ENCODE results near the gene LGR6.

LGR6 gene

DNA sequence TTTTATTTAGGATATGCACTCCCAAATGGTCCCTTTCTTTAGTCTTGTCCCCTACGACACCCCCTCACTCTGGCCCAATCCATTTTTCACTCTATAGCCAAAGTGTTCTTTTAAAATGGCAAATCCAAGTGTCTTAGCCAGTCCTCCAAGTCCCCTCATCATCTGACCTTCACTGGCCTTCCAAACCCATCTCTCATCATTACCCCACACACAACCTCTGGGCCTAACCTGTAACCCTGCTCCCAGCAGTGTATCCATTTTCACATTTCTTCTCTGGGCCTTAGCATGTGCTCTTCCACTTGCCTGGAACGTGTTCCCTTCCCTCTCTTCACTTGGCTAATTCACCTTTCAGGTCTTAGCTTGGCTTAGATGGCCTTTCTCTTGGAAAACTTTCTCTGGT is 42.6 kb upstream of the LGR6 start:
- no CpG with 5 or more reads among the region's 2 CpGs for WGBS (ENCODE audit: insufficient coverage, insufficient read length)
- Histone ChIP-seq H3K27me3 (ENCODE audit: control insufficient read depth, insufficient read depth, low read length) (no peaks in the 10 kb centered on the region), H3K27ac (ENCODE audit: low read length) (no peak overlapping the region)

DNA sequence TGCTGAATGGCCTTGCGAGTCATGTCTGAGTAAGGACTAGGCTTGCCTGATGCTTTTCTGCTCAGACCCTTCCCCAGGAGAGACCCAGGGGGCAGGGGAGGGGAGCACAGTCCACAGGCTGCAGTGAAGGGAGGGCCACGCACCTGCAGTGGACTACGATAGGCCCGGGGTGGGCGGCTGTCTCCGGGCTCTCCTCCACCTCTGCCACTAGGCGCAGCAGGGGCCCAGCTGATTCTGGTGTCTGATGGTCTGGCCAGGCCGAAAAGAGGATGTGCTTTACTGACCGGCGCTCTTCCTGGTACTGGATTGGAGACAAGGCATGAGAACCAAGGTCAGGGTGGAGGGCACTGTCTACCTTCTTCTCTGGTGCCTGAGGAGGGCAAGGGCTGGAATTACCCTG is 41.2 kb upstream of the LGR6 start:
- no peak overlapping the region for H3K27ac ChIP-seq (ENCODE audit: low read length)
- no CpG with 5 or more reads among the region's 10 CpGs for WGBS (ENCODE audit: insufficient coverage, insufficient read length)
- peaks cover 4% of the 10 kb centered on the region; the same call in 1 of the 2 replicates for H3K4me1 ChIP-seq (ENCODE audit: control insufficient read depth, insufficient read depth, low read length)
- H3K9me3 ChIP-seq (ENCODE audit: control insufficient read depth, insufficient read depth, low read length) = no peaks in the 10 kb centered on the region
- no peak for DNase-seq (ENCODE audit: low read depth, low spot score)
- no peaks in the 10 kb centered on the region for H3K36me3 ChIP-seq (ENCODE audit: control insufficient read depth, insufficient read depth, low read length)
- H3K4me3 ChIP-seq (ENCODE audit: low read length) = no peak overlapping the region
- H3K27me3 ChIP-seq (ENCODE audit: control insufficient read depth, insufficient read depth, low read length) = no peaks in the 10 kb centered on the region

More for the DNA sequence above, 42.6 kb upstream of the LGR6 start:
- no peaks in the 10 kb centered on the region for H3K36me3 ChIP-seq (ENCODE audit: control insufficient read depth, insufficient read depth, low read length)
- no peak overlapping the region for H3K4me3 ChIP-seq (ENCODE audit: low read length)
- H3K9me3 ChIP-seq (ENCODE audit: control insufficient read depth, insufficient read depth, low read length) = no peaks in the 10 kb centered on the region
- peaks cover 4% of the 10 kb centered on the region; the same call in 1 of the 2 replicates for H3K4me1 ChIP-seq (ENCODE audit: control insufficient read depth, insufficient read depth, low read length)
- no peak for DNase-seq (ENCODE audit: low read depth, low spot score)

DNA sequence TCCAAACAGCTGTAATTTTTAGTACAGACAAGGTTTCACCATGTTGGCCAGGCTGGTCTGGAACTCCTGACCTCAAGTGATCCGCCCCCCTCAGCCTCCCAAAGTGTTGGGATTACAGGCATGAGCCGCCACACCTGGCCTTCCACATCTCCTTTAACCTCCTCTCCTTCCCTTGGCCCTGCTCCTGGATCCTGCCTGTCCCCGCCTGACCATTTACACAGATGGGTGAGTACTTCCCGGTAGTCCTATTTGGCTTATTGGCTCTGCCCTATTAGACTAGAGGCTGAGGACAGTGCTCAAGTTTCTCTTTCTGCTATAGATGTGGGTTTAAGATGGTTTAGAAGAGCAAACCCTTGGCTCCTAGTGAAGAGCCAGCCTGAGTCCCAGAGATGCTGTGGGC is 40.3 kb upstream of the LGR6 start:
- H3K4me1 ChIP-seq (ENCODE audit: control insufficient read depth, insufficient read depth, low read length) = peaks cover 4% of the 10 kb centered on the region; the same call in 1 of the 2 replicates
- no peak for DNase-seq (ENCODE audit: low read depth, low spot score)
- H3K27me3 ChIP-seq (ENCODE audit: control insufficient read depth, insufficient read depth, low read length) = no peaks in the 10 kb centered on the region
- no peaks in the 10 kb centered on the region for H3K9me3 ChIP-seq (ENCODE audit: control insufficient read depth, insufficient read depth, low read length)
- H3K4me3 ChIP-seq (ENCODE audit: low read length) = no peak overlapping the region
- no peaks in the 10 kb centered on the region for H3K36me3 ChIP-seq (ENCODE audit: control insufficient read depth, insufficient read depth, low read length)
- no peak overlapping the region for H3K27ac ChIP-seq (ENCODE audit: low read length)
- no CpG with 5 or more reads among the region's 4 CpGs for WGBS (ENCODE audit: insufficient coverage, insufficient read length)

DNA sequence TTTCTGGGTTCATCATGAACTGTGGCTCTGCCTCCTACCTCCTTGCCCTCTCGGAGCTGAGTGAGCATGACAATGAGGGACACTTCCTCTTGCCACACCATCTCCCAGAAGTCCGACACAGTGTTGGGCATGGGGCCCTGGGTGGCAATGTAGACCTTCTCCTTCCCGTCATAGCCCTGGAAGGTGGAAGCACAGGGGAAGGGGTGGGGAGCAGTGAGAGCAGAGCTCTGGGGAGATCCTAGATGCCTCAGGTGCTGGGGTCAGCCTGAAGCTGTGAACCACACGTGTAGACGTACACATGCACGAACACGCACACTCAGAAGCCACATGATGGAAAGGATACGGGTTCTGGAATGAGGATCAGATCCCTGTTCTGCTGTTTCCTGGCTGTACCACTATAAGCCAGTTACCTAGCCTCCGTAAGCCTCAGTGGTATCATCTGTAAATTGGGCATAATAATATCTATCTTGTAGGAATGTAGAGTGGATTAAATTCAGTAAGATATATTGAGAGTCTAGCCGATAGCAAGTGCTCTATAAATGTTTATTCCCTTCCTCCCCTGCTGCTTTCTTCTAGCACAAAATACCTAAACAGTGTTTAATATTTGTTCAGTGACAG is 39.3 kb upstream of the LGR6 start:
- Histone ChIP-seq H3K36me3 (ENCODE audit: control insufficient read depth, insufficient read depth, low read length) (no peaks in the 10 kb centered on the region), H3K4me1 (ENCODE audit: control insufficient read depth, insufficient read depth, low read length) (peaks cover 4% of the 10 kb centered on the region; the same call in 1 of the 2 replicates)

DNA sequence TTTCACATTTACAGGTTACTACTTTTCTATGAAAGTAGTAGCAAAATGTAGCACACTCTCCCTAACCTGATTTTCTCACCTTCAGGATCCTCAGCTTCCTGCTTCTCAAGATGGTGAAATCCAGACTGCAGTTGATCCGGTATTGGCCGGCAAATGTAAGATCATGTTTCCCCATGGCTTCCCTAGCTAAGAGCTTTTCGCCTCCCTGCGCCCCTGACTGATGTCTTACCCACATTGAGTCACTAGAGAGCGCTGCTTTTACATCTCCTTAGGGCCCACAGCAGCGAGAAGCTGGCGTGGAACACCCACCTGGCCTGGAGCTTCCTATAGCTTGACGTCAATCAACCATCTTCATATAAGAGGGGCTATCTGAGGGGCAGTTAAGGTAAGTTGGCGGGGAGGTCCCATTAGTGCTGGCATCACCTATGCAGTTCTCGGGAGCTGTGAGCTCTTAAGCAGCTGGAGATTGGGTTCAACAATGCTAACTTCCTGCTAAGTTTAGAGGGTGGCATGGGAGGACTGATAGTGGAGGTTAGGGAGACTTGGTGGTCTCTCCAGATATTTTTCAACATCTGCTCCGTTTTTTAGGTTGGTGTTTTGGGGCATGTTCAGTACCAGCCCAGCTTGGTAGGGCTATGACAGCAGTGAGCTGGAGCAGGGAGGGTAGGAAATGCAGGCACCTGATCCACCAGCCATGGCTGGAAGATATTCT is 38.7 kb upstream of the LGR6 start:
- peak; percentile 67 for DNase-seq (ENCODE audit: low read depth, low spot score)
- no peaks in the 10 kb centered on the region for H3K27me3 ChIP-seq (ENCODE audit: control insufficient read depth, insufficient read depth, low read length)
- no peak overlapping the region for H3K4me3 ChIP-seq (ENCODE audit: low read length)
- no peak overlapping the region for H3K27ac ChIP-seq (ENCODE audit: low read length)
- no peaks in the 10 kb centered on the region for H3K36me3 ChIP-seq (ENCODE audit: control insufficient read depth, insufficient read depth, low read length)
- no peaks in the 10 kb centered on the region for H3K9me3 ChIP-seq (ENCODE audit: control insufficient read depth, insufficient read depth, low read length)
- peaks cover 4% of the 10 kb centered on the region; the same call in 1 of the 2 replicates for H3K4me1 ChIP-seq (ENCODE audit: control insufficient read depth, insufficient read depth, low read length)
- no CpG with 5 or more reads among the region's 11 CpGs for WGBS (ENCODE audit: insufficient coverage, insufficient read length)

More for the DNA sequence above, 39.3 kb upstream of the LGR6 start:
- no CpG with 5 or more reads among the region's 10 CpGs for WGBS (ENCODE audit: insufficient coverage, insufficient read length)
- Histone ChIP-seq H3K4me3 (ENCODE audit: low read length) (no peak overlapping the region), H3K9me3 (ENCODE audit: control insufficient read depth, insufficient read depth, low read length) (no peaks in the 10 kb centered on the region), H3K27ac (ENCODE audit: low read length) (no peak overlapping the region), H3K27me3 (ENCODE audit: control insufficient read depth, insufficient read depth, low read length) (no peaks in the 10 kb centered on the region)
- DNase-seq (ENCODE audit: low read depth, low spot score) = no peak

DNA sequence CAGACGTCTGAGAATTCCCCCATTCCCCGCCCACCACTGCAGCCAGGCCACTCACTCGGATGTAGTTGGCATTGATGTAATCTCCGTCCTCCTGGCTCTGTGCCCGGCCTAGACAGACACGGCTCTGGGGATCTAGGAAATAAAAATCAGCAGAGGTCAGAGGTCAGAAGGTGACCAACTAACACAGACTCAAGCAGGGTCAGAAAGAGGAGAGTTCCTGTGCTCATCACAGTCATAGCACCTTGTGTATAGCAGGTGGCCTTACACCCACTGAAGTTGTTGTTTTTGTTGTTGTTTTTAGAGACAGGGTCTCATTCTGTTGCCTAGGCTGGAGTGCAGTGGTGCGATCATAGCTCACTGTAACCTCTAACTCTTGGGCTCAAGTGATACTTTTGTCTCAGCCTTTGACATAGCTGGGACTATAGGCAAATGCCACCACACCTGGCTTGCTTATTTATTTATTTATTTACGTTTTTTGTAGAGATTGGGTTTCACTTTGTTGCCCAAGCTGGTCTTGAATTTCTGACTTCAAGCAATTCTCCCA is 38.0 kb upstream of the LGR6 start:
- H3K36me3 ChIP-seq (ENCODE audit: control insufficient read depth, insufficient read depth, low read length) = no peaks in the 10 kb centered on the region; the same call in 1 of the 2 replicates
- DNase-seq (ENCODE audit: low read depth, low spot score) = no peak
- WGBS (ENCODE audit: insufficient coverage, insufficient read length) = no CpG with 5 or more reads among the region's 8 CpGs
- H3K4me3 ChIP-seq (ENCODE audit: low read length) = no peak overlapping the region
- H3K27me3 ChIP-seq (ENCODE audit: control insufficient read depth, insufficient read depth, low read length) = no peaks in the 10 kb centered on the region
- H3K9me3 ChIP-seq (ENCODE audit: control insufficient read depth, insufficient read depth, low read length) = no peaks in the 10 kb centered on the region
- no peak overlapping the region for H3K27ac ChIP-seq (ENCODE audit: low read length)
- H3K4me1 ChIP-seq (ENCODE audit: control insufficient read depth, insufficient read depth, low read length) = peaks cover 5% of the 10 kb centered on the region; the same call in 1 of the 2 replicates

DNA sequence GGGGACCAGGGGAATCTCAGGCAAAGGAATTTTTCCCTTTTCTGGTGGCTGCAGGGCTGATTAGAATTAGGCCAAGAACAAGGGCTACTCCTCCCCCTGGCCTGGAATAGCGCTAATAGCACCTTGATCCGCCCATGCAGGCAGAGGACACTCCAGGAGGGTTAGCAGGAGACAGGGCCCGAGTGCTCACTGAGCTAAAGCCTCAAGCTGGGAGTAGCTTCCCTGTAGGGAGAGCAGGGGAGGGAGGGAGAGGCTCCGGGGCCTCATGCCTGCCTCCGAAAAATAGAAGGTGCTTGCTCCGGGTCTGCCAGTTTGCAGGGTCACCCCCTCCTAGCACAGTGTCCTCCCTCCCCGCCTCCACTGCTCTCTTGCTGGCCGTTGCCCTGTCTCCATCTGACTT is 37.0 kb upstream of the LGR6 start:
- Histone ChIP-seq H3K36me3 (ENCODE audit: control insufficient read depth, insufficient read depth, low read length) (no peaks in the 10 kb centered on the region; the same call in 1 of the 2 replicates), H3K27ac (ENCODE audit: low read length) (no peak overlapping the region), H3K9me3 (ENCODE audit: control insufficient read depth, insufficient read depth, low read length) (no peaks in the 10 kb centered on the region), H3K4me3 (ENCODE audit: low read length) (no peak overlapping the region), H3K4me1 (ENCODE audit: control insufficient read depth, insufficient read depth, low read length) (peaks cover 5% of the 10 kb centered on the region; the same call in 1 of the 2 replicates), H3K27me3 (ENCODE audit: control insufficient read depth, insufficient read depth, low read length) (no peaks in the 10 kb centered on the region)
- DNase-seq (ENCODE audit: low read depth, low spot score) = no peak
- WGBS (ENCODE audit: insufficient coverage, insufficient read length) = no CpG with 5 or more reads among the region's 8 CpGs

DNA sequence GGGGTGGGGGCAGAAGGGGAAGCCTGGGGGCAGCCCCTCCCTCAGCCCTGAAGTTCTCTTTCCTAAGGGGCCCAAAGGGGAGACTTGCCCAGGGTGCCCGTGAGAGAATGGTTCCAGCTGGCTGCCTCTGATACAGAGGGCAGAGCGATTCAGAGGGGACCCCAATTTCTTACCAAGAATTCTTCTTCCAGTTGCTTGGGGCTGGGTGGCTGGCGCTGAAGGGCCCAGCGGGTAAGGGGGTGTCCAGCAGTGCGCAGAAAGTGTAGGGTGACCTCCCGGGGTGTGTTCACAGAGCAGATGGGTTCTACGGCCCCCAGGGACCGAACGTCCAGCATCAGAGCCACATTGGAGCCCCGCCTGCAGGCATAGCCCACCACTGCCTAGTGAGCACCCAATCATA is 35.7 kb upstream of the LGR6 start:
- Histone ChIP-seq H3K36me3 (ENCODE audit: control insufficient read depth, insufficient read depth, low read length) (no peaks in the 10 kb centered on the region; the same call in 1 of the 2 replicates), H3K27ac (ENCODE audit: low read length) (no peak overlapping the region), H3K4me1 (ENCODE audit: control insufficient read depth, insufficient read depth, low read length) (peaks cover 8% of the 10 kb centered on the region), H3K4me3 (ENCODE audit: low read length) (no peak overlapping the region), H3K9me3 (ENCODE audit: control insufficient read depth, insufficient read depth, low read length) (no peaks in the 10 kb centered on the region), H3K27me3 (ENCODE audit: control insufficient read depth, insufficient read depth, low read length) (no peaks in the 10 kb centered on the region)
- no peak for DNase-seq (ENCODE audit: low read depth, low spot score)
- WGBS (ENCODE audit: insufficient coverage, insufficient read length) = no CpG with 5 or more reads among the region's 10 CpGs

DNA sequence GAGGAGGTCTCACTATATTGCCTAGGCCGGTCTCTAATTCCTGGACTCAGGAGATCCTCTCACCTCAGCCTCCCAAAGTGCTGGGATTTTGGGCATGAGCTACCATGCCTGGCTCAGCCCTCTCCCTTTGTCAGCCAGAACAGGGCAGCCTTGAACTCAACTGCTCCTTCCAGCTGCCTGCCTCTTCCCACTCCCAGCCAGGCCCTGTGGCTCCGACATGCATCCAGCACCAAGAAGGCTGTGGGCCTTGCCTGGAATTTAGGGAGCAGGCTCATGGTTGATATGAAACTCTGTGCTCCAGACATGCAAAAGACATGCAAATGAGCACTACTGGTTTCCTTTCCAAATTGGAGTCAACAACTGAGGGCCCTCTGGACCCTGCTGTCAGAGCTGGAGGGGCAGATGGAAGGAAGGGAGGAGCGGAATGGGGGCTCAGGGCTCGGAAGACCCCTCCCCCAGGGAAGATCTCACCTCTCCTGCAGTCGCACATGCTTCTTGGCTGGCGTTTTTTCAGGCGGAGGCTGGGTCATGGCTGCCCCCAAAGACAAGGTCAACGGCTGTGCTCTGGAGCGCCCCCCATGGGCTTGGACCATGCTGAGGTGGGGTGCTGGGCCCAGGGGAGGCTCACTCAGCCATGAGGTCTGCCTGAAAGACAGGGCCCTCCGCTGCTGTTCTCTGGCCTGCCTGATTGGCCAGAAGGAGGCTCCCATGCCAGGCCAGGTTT is 34.6 kb upstream of the LGR6 start:
- DNase-seq (ENCODE audit: low read depth, low spot score) = no peak
- peaks cover 10% of the 10 kb centered on the region for H3K4me1 ChIP-seq (ENCODE audit: control insufficient read depth, insufficient read depth, low read length)
- WGBS (ENCODE audit: insufficient coverage, insufficient read length) = no CpG with 5 or more reads among the region's 10 CpGs
- H3K27me3 ChIP-seq (ENCODE audit: control insufficient read depth, insufficient read depth, low read length) = no peaks in the 10 kb centered on the region
- H3K4me3 ChIP-seq (ENCODE audit: low read length) = no peak overlapping the region
- H3K27ac ChIP-seq (ENCODE audit: low read length) = no peak overlapping the region
- H3K36me3 ChIP-seq (ENCODE audit: control insufficient read depth, insufficient read depth, low read length) = no peaks in the 10 kb centered on the region; the same call in 1 of the 2 replicates
- no peaks in the 10 kb centered on the region for H3K9me3 ChIP-seq (ENCODE audit: control insufficient read depth, insufficient read depth, low read length)

All from iPS DF 6.9 (cell line).